NCI-H524 treated with DMSO at 0.1 percent for 48 hours (cell line): Measurements from ENCODE around the gene LYST.
"Not testable (repeated sequence)": the region's sequence is repeated elsewhere in the genome, so short reads cannot be mapped to it uniquely, and the experiment has no call there.

Experiments used
- DNase-seq: peaks from one replicate; lab custom pipeline; 2025; lab: John Stamatoyannopoulos, UW

Gene LYST

GRCh38 chr1:235763962-235764361 lies 102.7 kb downstream of the LYST start:
- no peak for DNase-seq

GRCh38 chr1:235759336-235759735 lies 107.4 kb downstream of the LYST start:
- peak; percentile 56 for DNase-seq

GRCh38 chr1:235758931-235759330 lies 107.8 kb downstream of the LYST start:
- peak; percentile 27 for DNase-seq

- DNase-seq: no peak
Observed at GRCh38 chr1:235757587-235758096, 109.1 kb downstream of the LYST start.

GRCh38 chr1:235754186-235754585 lies 112.5 kb downstream of the LYST start:
- not testable (repeated sequence) for DNase-seq

GRCh38 chr1:235749755-235750300 lies 116.9 kb downstream of the LYST start:
- no peak for DNase-seq

- no peak for DNase-seq
Observed at GRCh38 chr1:235748747-235749146, 118.0 kb downstream of the LYST start.

- no peak for DNase-seq
Observed at GRCh38 chr1:235746245-235746644, 120.5 kb downstream of the LYST start.

- DNase-seq: no peak
Observed at GRCh38 chr1:235745503-235746136, 121.1 kb downstream of the LYST start.

- DNase-seq: no peak
Observed at GRCh38 chr1:235742914-235743599, 123.6 kb downstream of the LYST start.

GRCh38 chr1:235741294-235741693 lies 125.4 kb downstream of the LYST start:
- no peak for DNase-seq

GRCh38 chr1:235739631-235740030 lies 127.1 kb downstream of the LYST start:
- DNase-seq: no peak

- DNase-seq: no peak
Observed at GRCh38 chr1:235739124-235739523, 127.6 kb downstream of the LYST start.

GRCh38 chr1:235737751-235738150 lies 129.0 kb downstream of the LYST start:
- DNase-seq: no peak

- no peak for DNase-seq
Observed at GRCh38 chr1:235736263-235736662, 130.4 kb downstream of the LYST start.

GRCh38 chr1:235735621-235736020 lies 131.1 kb downstream of the LYST start:
- no peak for DNase-seq

- DNase-seq: no peak
Observed at GRCh38 chr1:235734335-235734734, 132.4 kb downstream of the LYST start.

- DNase-seq: no peak
Observed at GRCh38 chr1:235730007-235730406, 136.7 kb downstream of the LYST start.

- DNase-seq: no peak
Observed at GRCh38 chr1:235726557-235726956, 140.1 kb downstream of the LYST start.

GRCh38 chr1:235725434-235725833 lies 141.3 kb downstream of the LYST start:
- no peak for DNase-seq

- DNase-seq: no peak
Observed at GRCh38 chr1:235724730-235725129, 142.0 kb downstream of the LYST start.

- DNase-seq: no peak
Observed at GRCh38 chr1:235722858-235723257, 143.8 kb downstream of the LYST start.

- DNase-seq: no peak
Observed at GRCh38 chr1:235721982-235722381, 144.7 kb downstream of the LYST start.
